Raji (cell line): Measurements from ENCODE around the gene RHEB.

ENCODE experiments used
- POLR2A ChIP-seq: IDR thresholded peaks from 2 replicates; pipeline ENCODE4 v1.6.1; 2011; ENCODE audit warnings: low read depth, low read length, control low read depth; ENCODE audit not compliant: insufficient read depth

The RHEB gene

GRCh38 chr7:151452680-151453325 lies 66.9 kb downstream of the RHEB start:
- TF ChIP-seq POLR2A, result no peak

- no peak for TF ChIP-seq POLR2A
Observed at GRCh38 chr7:151451626-151452571, 67.8 kb downstream of the RHEB start.

GRCh38 chr7:151451156-151451555 lies 68.5 kb downstream of the RHEB start:
- no peak for TF ChIP-seq POLR2A

DNA sequence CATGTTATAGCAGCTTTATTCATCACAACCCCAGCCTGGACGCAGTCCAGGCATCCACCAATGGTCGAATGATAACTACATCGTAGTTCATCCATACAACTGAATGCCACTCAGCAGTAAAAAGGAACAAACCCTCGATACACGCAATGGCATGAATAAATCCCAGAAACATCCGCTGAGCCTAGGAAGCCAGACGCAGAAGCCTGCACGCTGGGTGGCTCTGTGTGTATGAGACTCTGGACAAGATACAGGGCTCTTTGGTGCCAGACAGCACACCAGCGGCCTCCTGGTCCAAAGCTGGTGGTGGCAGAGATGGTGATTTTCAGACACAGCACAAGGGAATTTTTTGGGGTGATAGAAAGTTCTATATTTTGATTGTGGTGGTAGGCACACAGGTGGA lies 69.7 kb downstream of the RHEB start:
- no peak for TF ChIP-seq POLR2A

GRCh38 chr7:151448261-151449252 lies 71.1 kb downstream of the RHEB start:
- TF ChIP-seq POLR2A, result no peak

DNA sequence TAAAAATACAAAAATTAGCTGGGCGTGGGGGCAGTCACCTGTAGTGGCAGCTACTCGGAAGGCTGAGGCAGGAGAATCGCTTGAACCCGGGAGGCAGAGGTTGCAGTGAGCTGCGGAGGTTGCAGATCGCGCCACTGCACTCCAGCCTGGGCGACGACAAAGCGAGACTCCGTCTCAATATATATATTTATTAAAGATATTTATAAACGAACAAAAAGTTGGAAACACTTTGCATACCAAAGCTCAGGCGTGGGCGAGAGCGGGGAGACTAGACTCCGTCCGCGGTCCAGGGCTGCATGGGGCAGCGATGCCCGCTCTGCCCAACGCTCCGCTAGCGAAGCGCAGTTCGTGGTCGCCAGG lies 71.8 kb downstream of the RHEB start:
- no peak for TF ChIP-seq POLR2A

DNA sequence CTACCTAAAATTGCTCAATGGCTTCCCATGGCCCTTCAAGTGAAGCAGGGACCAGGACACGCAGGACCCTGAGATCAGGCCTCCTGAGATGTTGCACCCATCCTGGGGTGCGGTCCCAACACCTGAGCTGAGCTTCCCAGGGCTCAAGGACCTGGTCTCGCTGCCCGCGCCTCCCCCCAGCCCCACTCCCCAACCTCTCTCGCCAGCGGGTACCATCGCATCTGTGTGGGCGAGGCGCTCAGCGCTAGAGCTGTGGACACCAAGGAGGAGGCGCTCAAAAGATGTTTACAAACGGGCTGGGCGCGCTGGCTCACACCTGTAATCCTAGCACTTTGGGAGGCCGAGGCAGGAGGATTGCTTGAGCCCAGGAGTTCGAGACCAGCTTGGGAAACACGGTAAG lies 72.4 kb downstream of the RHEB start:
- TF ChIP-seq POLR2A, result no peak

- no peak for TF ChIP-seq POLR2A
Observed at GRCh38 chr7:151446412-151446811, 73.3 kb downstream of the RHEB start.

DNA sequence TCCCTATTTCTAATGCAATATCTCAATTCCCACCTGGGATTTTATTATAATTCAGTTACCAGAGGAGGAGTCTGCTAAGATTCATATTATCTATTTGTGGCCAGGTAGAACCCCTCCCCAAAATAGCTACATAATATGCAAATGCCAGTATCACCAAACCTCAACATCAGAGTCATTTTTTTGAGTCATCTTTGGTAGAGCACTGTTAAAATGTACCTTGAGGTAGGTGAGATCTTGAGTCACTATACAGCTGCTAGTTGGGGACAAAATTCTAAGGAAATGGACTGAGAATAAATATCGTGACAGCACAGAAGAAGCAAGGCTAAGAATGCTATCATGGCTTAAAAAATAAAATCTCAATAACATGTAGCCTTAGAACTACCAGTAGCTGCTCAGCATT lies 75.1 kb downstream of the RHEB start:
- no peak for TF ChIP-seq POLR2A

DNA sequence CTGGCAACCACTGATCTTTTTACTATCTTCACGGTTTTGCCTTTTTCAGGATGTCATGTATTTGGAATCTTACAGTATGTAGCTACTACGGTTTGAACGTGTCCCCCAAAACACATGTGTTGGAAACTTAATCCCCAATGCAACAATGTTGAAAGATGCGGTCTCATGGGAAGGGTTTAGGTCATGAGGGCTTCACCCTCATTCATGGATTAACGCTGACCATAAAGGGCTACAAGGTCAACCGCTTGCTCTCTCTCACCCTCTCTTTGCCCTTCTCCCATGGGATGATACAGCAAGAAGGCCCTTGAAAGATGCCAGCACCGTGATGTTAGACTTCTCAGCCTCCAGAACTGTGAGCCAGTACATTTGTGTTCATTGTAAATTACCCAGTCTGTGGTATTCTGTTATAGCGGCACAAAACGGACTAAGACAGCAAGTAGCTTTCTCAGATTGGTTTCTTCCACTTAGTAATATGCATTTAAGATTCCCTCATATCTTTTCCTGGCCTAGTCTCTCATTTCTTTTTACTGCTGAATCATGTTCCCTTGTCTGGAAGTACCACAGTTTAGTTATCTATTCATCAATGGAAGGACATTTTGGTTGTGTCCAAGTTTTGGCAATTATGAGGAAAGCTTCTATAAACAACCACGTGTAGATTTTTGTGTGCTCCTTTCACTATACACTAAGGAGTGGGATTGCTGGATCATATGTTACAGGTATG lies 76.8 kb downstream of the RHEB start:
- no peak for TF ChIP-seq POLR2A

- no peak for TF ChIP-seq POLR2A
Observed at GRCh38 chr7:151440799-151441445, 78.8 kb downstream of the RHEB start.

- TF ChIP-seq POLR2A, result no peak
Observed at GRCh38 chr7:151439855-151440798, 79.6 kb downstream of the RHEB start, which contains the start of gene CRYGN. CRYGN (minus strand) TSS chr7:151440141; CDS start chr7:151439917, 224 bp downstream.
